Cardiac fibroblast (primary cell): ENCODE data around the gene COL12A1.

Experiments
- DNase-seq, 2 donors: peaks; one replicate each; pipeline versions ENCODE4 v3.0.0 to v3.0.0-alpha.2; 2010; ENCODE audit warnings: low read depth in 2 of 2
- H3K4me3 ChIP-seq, 2 donors: replicated peaks in 1 of 2; 1 replicate in 1 of 2; 2 replicates in 1 of 2; pipeline ENCODE4 v1.5.1; 2011; ENCODE audit warnings: low read depth in 2 of 2, low read length in 2 of 2, mild to moderate bottlenecking in 2 of 2, moderate library complexity in 1 of 2
- CTCF ChIP-seq: IDR thresholded peaks from one replicate; pipeline ENCODE4 v1.5.1; 2011; ENCODE audit warnings: low read depth, mild to moderate bottlenecking, low read length, inconsistent platforms

COL12A1 gene

GRCh38 chr6:75076009-75076408 lies 129.8 kb downstream of the COL12A1 start:
- DNase-seq, result no peak
- no peak overlapping the region for H3K4me3 ChIP-seq
- TF ChIP-seq CTCF, result no peak

- no peak for TF ChIP-seq CTCF
- no peak overlapping the region for H3K4me3 ChIP-seq
- DNase-seq, result no peak
Observed at GRCh38 chr6:75070244-75070643, 135.6 kb downstream of the COL12A1 start.

GRCh38 chr6:75065523-75065922 lies 140.3 kb downstream of the COL12A1 start:
- peak; percentile 50 for TF ChIP-seq CTCF
- peak; percentile 51 to 82 for DNase-seq
- no peak overlapping the region for H3K4me3 ChIP-seq

- DNase-seq, result no peak
- no peak overlapping the region for H3K4me3 ChIP-seq
- no peak for TF ChIP-seq CTCF
Observed at GRCh38 chr6:75052491-75052890, 153.4 kb downstream of the COL12A1 start.

- TF ChIP-seq CTCF, result no peak
- no peak overlapping the region for H3K4me3 ChIP-seq
- no peak for DNase-seq
Observed at GRCh38 chr6:75049308-75049707, 156.5 kb downstream of the COL12A1 start.

GRCh38 chr6:75044846-75045245 lies 161.0 kb downstream of the COL12A1 start:
- TF ChIP-seq CTCF, result no peak
- no peak for DNase-seq
- no peak overlapping the region for H3K4me3 ChIP-seq

- H3K4me3 ChIP-seq, result no peak overlapping the region
- no peak for DNase-seq
- TF ChIP-seq CTCF, result no peak
Observed at GRCh38 chr6:75041381-75041780, 164.5 kb downstream of the COL12A1 start.
